ENCODE results near the gene ARMC3.
"Not testable (repeated sequence)": the region's sequence is repeated elsewhere in the genome, so short reads cannot be mapped to it uniquely, and the experiment has no call there.

ARMC3 gene

GRCh38 chr10:22925088-22925487, 2.8 kb upstream of the ARMC3 start:
- DNase-seq (ENCODE audit: low read depth in 2 of 2, low spot score in 1 of 2): no peak

- no peak for DNase-seq (ENCODE audit: low read depth in 2 of 2, low spot score in 1 of 2)
Observed at GRCh38 chr10:22927166-22927565, 687 bp upstream of the ARMC3 start.

DNA sequence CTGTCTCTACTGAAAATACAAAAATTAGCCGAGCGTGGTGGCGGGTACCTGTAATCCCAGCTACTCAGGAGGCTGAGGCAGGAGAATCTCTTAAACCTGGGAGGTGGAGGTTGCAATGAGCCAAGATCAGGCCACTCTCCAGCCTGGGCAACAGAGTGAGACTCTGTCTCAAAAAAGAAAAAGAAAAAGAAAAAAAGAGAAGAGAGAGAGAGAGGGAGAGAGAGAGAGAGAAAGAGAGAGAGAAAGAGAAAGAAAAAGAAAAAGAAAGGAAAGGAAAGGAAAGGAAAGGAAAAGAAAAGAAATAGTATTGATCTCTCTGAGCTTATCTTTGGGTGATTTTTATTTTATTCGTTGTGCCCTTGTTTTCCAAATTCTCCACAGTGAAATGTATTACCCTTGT, 1.2 kb downstream of the ARMC3 start:
- not testable (repeated sequence) for DNase-seq (ENCODE audit: low read depth in 2 of 2, low spot score in 1 of 2)

- no peak for DNase-seq (ENCODE audit: low read depth in 2 of 2, low spot score in 1 of 2)
Observed at GRCh38 chr10:22931948-22932347, 4.1 kb downstream of the ARMC3 start.

- DNase-seq (ENCODE audit: low read depth in 2 of 2, low spot score in 1 of 2): no peak
Observed at GRCh38 chr10:22932626-22933370, 4.9 kb downstream of the ARMC3 start.

- DNase-seq (ENCODE audit: low read depth in 2 of 2, low spot score in 1 of 2): no peak
Observed at GRCh38 chr10:22934726-22935125, 6.9 kb downstream of the ARMC3 start.

DNA sequence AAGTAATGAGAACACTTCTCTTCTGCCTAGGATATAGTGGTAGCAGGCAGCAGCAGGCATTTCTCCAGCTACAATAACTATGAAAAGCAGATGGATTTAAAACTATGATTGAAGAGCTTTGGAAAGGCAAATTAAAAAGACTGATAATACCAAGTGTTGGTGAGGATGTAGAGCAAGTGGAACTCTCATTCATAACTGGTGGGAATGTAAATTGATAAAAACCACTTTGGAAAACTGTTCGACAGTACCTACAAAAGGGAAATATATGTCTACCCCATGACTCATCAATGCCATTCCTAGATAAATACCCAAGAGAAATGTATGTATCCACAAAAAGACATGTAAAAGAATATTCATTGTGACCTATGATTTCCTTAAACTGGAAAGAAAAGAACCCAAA, 14.6 kb downstream of the ARMC3 start:
- DNase-seq (ENCODE audit: low read depth in 2 of 2, low spot score in 1 of 2): no peak

GRCh38 chr10:22945934-22946673, 18.3 kb downstream of the ARMC3 start:
- no peak for DNase-seq (ENCODE audit: low read depth in 2 of 2, low spot score in 1 of 2)

- no peak for DNase-seq (ENCODE audit: low read depth in 2 of 2, low spot score in 1 of 2)
Observed at GRCh38 chr10:22954970-22955369, 27.1 kb downstream of the ARMC3 start.

DNA sequence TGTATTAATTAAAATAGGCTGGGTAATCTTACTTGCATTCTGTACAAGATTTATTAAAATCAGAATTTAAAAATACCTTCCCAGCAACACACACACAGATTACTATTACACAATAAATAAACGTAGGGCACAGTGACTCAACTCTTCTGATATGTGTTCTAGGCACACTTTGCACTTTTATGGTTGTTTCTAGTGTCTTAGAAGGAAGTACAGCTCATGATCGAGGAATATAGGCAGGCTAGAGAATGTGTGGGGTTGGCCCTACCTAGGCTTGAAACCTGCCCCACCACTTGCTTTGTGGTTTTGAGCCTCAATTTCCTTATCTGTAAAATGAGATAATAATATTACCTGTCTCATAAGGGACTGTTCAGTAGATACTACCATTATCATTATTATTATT, 30.5 kb downstream of the ARMC3 start:
- DNase-seq (ENCODE audit: low read depth in 2 of 2, low spot score in 1 of 2): no peak

- no peak for DNase-seq (ENCODE audit: low read depth in 2 of 2, low spot score in 1 of 2)
Observed at GRCh38 chr10:22959292-22959691, 31.4 kb downstream of the ARMC3 start.

DNA sequence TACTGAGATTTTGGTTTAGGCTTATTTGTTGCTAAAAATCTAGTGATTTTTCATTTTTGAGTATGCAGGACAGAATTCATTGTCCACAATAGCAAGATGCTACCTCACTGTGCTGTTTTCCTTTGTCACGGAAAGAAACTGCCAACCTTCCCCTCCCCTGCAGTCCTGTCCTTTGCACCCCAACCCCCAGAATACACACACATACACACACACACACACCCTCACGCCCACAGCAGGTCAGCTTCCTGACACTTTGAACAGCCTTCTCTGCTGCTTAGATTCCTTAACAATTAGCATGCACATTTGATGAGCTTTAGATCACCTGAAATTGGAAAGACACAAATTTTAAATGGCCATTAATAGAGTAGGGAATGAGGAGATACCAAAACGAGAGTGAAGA, 32.1 kb downstream of the ARMC3 start:
- DNase-seq (ENCODE audit: low read depth in 2 of 2, low spot score in 1 of 2): no peak

GRCh38 chr10:22962817-22963216, 35.0 kb downstream of the ARMC3 start:
- DNase-seq (ENCODE audit: low read depth in 2 of 2, low spot score in 1 of 2): no peak

- DNase-seq (ENCODE audit: low read depth in 2 of 2, low spot score in 1 of 2): no peak
Observed at GRCh38 chr10:22969704-22970103, 41.9 kb downstream of the ARMC3 start.

DNA sequence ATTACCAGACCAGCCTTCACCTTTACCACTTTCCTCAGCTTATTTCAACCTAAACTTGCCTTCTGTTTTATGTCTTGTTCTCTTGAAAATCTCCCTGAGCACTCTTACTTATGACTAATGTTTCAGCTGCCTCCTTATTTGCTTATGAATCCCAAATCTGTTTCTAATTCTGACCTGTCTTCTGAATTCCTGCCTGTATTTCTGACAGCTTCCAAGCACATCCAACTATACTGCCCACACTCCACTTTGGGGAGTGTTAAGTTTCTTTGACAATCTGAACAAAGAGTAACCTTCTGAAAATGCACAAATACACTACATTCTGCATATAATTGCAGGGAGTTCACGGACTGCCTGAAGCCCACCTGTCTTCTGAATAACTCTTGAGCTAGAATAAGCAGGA, 48.7 kb downstream of the ARMC3 start:
- DNase-seq (ENCODE audit: low read depth in 2 of 2, low spot score in 1 of 2): no peak

DNA sequence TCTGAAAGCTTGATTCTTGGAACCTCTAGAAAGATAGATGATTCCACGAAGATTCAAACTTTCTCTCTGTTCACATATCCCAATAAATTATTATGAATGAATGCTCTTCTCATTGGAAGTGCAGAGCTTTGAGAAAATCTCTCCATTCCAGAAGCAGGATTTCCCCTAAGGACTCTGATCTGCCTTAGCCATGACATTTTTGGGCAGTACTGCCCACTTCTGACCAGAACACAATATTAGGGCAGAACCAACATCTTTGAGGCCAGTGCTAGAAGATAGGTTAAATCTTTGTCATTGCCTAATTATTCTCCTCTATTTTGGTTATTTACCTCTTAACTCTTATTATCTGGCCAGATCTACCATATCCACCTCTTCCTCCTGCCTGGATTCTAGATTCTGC, 49.9 kb downstream of the ARMC3 start:
- no peak for DNase-seq (ENCODE audit: low read depth in 2 of 2, low spot score in 1 of 2)

DNA sequence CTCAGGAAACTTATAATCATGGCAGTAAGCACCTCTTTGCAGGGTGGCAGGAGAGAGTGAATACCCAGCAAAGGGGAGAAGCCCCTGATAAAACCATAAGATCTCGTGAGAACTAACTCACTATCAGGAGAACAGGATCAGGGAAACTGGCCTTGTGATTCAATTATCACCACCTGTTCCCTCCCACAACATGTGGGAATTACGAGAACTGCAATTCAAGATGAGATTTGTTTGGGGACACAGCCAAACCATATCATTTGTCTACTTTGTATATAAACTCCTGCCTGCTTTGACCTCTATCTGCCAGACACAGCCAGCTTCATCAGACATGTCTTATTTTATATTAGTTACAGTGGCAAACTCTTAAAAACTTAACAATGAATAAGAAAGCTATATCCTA, 50.4 kb downstream of the ARMC3 start:
- DNase-seq (ENCODE audit: low read depth in 2 of 2, low spot score in 1 of 2): no peak

- no peak for DNase-seq (ENCODE audit: low read depth in 2 of 2, low spot score in 1 of 2)
Observed at GRCh38 chr10:22978918-22979317, 51.1 kb downstream of the ARMC3 start.

DNA sequence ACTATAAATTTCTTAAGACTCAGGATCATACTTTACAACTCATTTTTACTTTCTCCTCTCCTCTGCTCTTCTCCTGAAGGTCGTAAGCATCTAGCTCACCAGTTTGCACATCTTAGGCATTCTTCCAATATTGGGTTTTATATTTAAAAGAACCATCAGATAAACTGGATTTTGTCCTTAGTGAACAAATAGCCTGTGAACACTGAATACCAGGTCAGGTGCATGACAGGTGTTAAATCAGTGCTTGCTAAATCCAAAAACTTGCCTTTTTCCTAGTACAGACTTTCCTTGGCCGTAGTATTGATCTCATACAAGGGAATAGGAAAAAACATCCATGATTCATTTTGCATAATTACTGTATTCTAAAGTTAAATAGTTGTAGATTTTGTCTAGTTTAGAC, 53.0 kb downstream of the ARMC3 start:
- no peak for DNase-seq (ENCODE audit: low read depth in 2 of 2, low spot score in 1 of 2)

GRCh38 chr10:22984066-22984465, 56.2 kb downstream of the ARMC3 start:
- DNase-seq (ENCODE audit: low read depth in 2 of 2, low spot score in 1 of 2): no peak

DNA sequence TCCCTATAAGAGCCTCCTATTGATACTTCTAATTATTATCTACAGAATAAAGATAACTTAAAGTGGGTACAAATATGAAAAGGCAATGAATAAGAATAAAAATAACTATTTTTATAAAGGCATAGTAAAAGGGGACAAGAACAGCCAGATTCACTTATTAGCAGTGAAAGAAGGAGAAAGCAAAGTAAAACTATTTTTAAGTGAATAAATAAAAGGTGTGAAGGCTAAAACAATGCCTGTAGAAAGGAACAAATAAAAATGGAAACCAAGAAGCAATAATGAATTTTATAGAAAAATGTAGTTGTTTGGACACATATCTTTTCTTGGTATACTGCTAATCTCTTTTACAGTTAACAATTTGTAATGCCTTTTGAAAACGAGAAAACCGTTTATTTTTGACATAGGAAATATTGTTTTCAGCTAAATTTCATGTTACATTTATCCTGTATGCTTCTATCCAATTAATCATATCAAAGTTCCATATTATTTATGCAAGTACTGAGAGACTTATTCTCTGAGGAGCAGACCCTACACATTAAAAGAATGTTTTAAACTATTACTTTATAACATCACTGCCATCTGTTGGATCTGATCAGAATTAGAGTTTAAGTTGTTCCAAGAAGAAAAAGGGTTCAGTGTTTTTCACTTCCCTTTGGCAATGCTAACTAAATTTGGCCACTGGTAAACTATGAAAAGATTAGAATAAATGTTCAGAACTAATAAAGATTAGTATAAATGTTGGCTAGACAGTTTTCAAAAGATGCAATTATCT, 59.1 kb downstream of the ARMC3 start:
- DNase-seq (ENCODE audit: low read depth in 2 of 2, low spot score in 1 of 2): no peak
